Mesodermal cell (in vitro differentiated cells): ENCODE measurements around the gene SHTN1.

Source experiments
- H3K27ac ChIP-seq: 2 replicates; pipeline ENCODE4 v1.7.0; 2013; ENCODE audit warnings: mild to moderate bottlenecking, low read depth, low read length, moderate library complexity; ENCODE audit not compliant: severe bottlenecking
- H3K36me3 ChIP-seq: 2 replicates; pipeline ENCODE4 v1.7.1; 2013; ENCODE audit warnings: mild to moderate bottlenecking, low read length, moderate library complexity; ENCODE audit not compliant: control insufficient read depth, insufficient read depth
- H3K4me1 ChIP-seq: one replicate; pipeline ENCODE4 v1.7.1; 2013; ENCODE audit warnings: mild to moderate bottlenecking, low read length; ENCODE audit not compliant: insufficient read depth, control insufficient read depth, poor library complexity, severe bottlenecking
- H3K4me3 ChIP-seq: 2 replicates; pipeline ENCODE4 v1.7.0; 2013; ENCODE audit warnings: low read length, control low read depth, mild to moderate bottlenecking; ENCODE audit not compliant: insufficient read depth, poor library complexity, severe bottlenecking; ENCODE audit errors: extremely low read depth
- H3K9me3 ChIP-seq: 2 replicates; pipeline ENCODE4 v1.7.1; 2013; ENCODE audit warnings: mild to moderate bottlenecking, low read length, moderate library complexity; ENCODE audit not compliant: control insufficient read depth
- WGBS, 2 experiments: methylation state at CpG; one replicate each; pipeline ENCODE4 v1.1.5; 2013; ENCODE audit warnings: missing lambda C conversion rate in 2 of 2; ENCODE audit not compliant: insufficient coverage in 2 of 2; 5-methylcytosine and 5-hydroxymethylcytosine counted together

SHTN1 gene

DNA sequence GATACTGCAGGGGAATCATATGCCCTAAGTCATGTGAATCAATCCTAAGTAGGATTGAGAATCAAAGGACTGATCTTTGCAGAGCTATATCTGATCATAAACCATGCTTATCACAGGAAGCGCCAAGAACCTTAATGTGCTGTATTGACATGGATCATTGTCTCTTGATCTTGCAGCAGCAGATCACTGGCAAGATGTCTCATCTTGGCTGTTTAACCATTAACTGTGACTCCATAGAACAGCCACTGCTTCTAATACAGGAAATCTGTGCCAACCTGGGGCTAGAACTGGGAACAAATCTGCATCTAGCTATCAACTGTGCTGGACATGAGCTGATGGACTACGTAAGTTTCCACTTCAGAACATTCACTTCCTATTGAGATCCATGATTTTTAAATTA is 134.0 kb downstream of the SHTN1 start:
- WGBS, 2 experiments: 90% methylated on average over 2 of the region's 2 CpGs; no CpG with 5 or more reads in 1 of the 2 experiments
- Histone ChIP-seq H3K4me1 (no peaks in the 10 kb centered on the region), H3K4me3 (no peak overlapping the region), H3K9me3 (no peaks in the 10 kb centered on the region), H3K27ac (no peak overlapping the region), H3K36me3 (no peaks in the 10 kb centered on the region)

DNA sequence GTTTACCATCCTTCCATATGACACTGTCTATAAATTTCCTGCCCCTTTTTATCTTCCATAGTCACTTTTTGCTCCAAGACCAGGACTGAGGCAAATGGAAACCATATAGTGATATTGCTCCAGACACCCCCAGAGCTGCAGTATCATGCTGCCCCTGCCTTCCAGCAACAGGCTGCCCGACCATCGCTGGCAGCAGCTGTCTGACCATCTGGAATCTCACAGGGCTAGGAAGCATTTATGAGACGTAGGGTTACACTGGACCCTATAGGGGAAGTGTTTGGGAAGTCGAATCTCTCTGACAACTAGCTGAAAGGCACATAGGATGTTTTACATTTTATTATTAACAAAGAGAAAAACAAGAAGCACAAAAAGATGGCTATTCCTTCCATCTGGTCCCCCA is 136.3 kb downstream of the SHTN1 start:
- Histone ChIP-seq H3K4me1 (no peaks in the 10 kb centered on the region), H3K36me3 (no peaks in the 10 kb centered on the region), H3K4me3 (no peak overlapping the region), H3K27ac (no peak overlapping the region), H3K9me3 (no peaks in the 10 kb centered on the region)
- WGBS, 2 experiments: 60 to 82% methylated on average over 1 to 2 of the region's 4 CpGs

DNA sequence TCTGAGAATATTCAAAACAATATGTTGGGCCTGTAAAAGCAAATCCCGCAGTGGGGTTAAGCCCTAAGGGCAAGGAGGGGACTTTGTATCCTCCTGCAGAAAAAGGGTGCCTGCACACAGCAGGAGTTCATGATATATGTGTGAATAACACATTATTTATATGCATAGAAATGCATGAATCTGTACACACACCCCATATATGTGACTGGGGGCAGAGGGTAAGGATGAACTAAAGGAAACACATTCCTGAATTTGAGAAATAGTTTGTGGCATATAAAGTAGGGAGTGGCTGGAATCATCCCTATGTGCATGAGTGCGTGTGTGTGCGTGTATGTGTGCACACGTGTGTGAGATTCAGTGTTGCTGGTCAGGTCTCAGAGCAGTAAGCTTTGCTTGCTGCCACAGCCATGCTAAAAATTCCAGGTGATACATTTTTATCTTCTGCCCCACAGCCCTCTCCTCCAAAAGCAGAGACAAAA is 136.8 kb downstream of the SHTN1 start:
- no peak overlapping the region for H3K27ac ChIP-seq
- no peaks in the 10 kb centered on the region for H3K36me3 ChIP-seq
- H3K9me3 ChIP-seq: no peaks in the 10 kb centered on the region
- 83 to 100% methylated on average over 1 to 2 of the region's 4 CpGs for WGBS, 2 experiments
- no peak overlapping the region for H3K4me3 ChIP-seq
- H3K4me1 ChIP-seq: no peaks in the 10 kb centered on the region

DNA sequence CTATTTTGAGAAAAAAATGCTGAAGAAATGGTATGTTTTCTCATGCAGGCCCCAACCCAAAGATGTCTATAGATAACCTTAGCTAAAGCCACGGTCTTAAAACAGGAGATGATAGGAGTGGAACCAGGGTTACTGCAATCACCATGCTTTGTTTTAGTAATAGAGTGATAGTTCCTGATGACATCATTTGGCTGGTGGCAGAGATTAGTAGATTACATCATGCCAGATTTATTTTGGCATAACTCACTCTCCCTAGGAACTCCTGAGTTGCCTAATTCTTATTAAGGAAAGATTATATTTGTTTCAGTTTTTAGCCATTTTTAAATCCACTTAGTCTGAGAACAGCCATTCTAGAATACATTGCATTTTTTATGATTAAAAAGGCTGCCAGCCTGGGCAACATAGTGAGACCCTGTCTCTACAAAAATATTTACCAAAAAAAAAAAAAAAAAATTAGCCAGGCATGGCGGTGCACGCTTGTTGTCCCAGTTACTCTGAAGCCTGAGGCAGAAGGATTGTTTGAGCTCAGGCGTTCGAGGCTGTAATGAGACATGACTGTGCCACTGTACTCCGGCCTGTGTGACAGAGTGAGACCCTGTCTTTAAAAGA is 137.9 kb downstream of the SHTN1 start:
- no peak overlapping the region for H3K4me3 ChIP-seq
- no peak overlapping the region for H3K27ac ChIP-seq
- no peaks in the 10 kb centered on the region for H3K9me3 ChIP-seq
- no peaks in the 10 kb centered on the region for H3K36me3 ChIP-seq
- 92 to 100% methylated on average over 2 to 6 of the region's 6 CpGs for WGBS, 2 experiments
- no peaks in the 10 kb centered on the region for H3K4me1 ChIP-seq

DNA sequence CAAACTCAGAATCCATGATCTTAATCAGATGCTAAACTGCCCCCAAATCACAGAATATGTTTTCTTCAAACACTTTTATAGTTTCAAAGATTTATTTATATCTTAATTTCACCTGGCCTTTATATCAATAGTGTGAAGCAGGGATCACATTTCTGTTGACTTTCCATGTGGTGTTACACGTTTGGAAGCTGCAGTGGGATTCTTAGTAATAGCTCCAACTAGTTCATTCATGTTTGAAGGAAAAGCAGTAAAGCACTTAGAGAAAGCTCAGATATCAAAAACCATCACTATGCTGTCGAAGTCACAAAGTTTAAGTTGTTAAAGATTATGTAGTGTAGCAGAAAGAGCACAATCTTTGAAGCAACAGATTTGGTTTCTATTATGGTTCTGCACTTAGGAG is 138.9 kb downstream of the SHTN1 start:
- H3K27ac ChIP-seq: no peak overlapping the region
- 86 to 90% methylated on average over 1 to 2 of the region's 2 CpGs for WGBS, 2 experiments

DNA sequence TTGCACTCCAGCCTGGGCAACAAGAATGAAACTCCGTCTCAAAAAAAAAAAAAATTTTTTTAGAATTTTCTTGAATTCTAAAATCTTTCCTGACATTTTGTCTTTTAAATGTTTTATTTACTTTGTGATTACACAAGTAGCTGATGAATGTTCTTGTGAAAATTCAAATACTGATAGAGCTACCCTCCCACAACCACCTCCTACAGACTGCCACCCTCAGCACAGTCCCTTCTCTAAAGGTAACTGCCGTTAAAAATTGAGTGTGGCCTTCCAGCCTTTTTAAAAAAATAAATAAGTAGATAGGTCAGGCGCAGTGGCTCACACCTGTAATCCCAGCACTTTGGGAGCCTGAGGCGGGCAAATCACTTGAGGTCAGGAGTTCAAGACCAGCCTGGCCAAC is 140.6 kb downstream of the SHTN1 start:
- H3K9me3 ChIP-seq: no peaks in the 10 kb centered on the region
- no peaks in the 10 kb centered on the region for H3K4me1 ChIP-seq
- H3K27ac ChIP-seq: no peak overlapping the region
- H3K36me3 ChIP-seq: no peaks in the 10 kb centered on the region
- H3K4me3 ChIP-seq: no peak overlapping the region
- 82 to 100% methylated on average over 2 of the region's 4 CpGs for WGBS, 2 experiments

More for the DNA sequence above, 138.9 kb downstream of the SHTN1 start:
- Histone ChIP-seq H3K4me1 (no peaks in the 10 kb centered on the region), H3K4me3 (no peak overlapping the region), H3K36me3 (no peaks in the 10 kb centered on the region), H3K9me3 (no peaks in the 10 kb centered on the region)

DNA sequence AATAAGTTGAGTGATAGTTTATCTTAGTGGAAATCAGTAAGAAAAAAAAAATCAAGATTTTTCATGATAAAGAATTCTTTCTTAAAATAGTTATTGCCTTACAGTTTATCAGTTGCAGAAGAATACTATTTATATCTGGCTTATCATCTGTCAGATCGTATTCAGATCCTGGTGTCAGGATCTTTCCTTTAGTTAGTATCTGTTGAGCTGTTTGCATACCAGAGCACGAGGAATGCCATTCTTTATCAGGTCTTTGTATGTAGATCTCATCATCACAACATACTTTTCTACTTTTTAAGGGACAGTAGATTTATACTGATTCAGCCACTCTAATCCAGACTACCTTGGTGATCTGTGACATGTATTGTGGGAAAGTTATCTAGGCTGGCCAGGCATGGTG is 143.2 kb downstream of the SHTN1 start:
- Histone ChIP-seq H3K27ac (no peak overlapping the region), H3K9me3 (no peaks in the 10 kb centered on the region), H3K4me1 (no peaks in the 10 kb centered on the region), H3K4me3 (no peak overlapping the region), H3K36me3 (no peaks in the 10 kb centered on the region)
- WGBS, 2 experiments: 90% methylated on average over 2 of the region's 2 CpGs; no CpG with 5 or more reads in 1 of the 2 experiments

DNA sequence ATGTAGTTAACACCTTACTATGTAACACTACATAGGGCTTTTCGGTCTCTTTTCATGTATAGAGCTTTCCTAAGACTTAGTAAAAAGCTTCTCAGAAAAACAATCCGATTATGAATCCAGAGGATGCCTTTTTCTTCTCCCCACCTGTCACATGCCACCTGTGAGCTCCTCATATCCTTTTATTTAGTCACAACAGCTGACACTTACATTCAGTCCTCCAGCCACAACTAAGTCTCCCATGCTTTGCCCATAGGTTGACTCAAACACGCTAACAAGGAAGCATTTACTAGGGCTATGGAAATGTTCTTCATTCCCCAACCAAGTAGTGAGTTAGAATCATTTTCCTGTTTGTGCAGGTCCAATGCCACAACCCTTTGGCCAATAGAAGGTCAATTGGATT is 147.8 kb downstream of the SHTN1 start:
- no peak overlapping the region for H3K27ac ChIP-seq
- H3K9me3 ChIP-seq: no peaks in the 10 kb centered on the region
- no peaks in the 10 kb centered on the region for H3K36me3 ChIP-seq
- WGBS, 2 experiments: 89 to 96% methylated on average over 2 to 3 of the region's 3 CpGs
- no peak overlapping the region for H3K4me3 ChIP-seq
- no peaks in the 10 kb centered on the region for H3K4me1 ChIP-seq

DNA sequence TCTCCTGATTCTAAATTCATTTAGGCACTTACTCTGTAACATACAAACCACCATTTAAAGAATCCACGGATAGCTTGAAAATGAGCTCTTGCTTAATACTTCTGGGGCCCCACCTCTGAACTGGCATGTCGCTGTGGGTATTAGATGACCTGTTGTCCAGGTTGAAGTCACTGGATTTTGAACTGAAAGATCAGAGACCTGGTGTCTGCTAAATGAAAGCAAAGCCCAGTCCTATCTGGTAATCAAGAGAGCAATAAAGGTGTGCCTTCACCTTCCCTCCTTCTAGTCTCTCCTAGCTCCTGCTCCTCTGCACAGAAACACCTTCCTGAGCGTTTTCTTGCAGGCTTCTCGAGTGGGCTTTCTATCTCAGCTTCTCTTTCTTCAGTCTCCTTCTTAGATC is 151.3 kb downstream of the SHTN1 start:
- Histone ChIP-seq H3K27ac (no peak overlapping the region), H3K4me1 (peaks cover 4% of the 10 kb centered on the region), H3K36me3 (no peaks in the 10 kb centered on the region), H3K4me3 (no peak overlapping the region), H3K9me3 (no peaks in the 10 kb centered on the region)
- WGBS, 2 experiments: 88 to 91% methylated on average over 2 to 4 of the region's 4 CpGs

DNA sequence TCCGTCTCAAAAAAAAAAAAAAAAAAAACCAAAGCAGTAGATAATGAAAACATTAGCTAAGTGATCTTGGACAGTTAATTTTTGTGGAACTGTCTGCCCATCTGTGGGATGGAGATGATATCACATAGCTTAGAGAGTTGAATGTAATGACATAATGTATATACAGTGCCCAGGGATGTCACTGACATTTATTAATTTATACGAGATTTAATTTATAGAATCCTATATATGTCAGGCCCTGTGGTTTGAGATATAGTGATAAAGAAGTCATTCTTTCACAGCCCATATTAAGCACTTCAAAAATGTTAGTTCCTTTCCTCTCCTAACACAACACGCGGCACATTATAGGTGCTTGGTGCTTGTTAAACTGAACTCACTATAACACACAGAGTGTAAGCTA is 151.7 kb downstream of the SHTN1 start:
- 83 to 100% methylated on average over 2 of the region's 4 CpGs for WGBS, 2 experiments
- Histone ChIP-seq H3K4me3 (no peak overlapping the region), H3K4me1 (peaks cover 4% of the 10 kb centered on the region), H3K36me3 (no peaks in the 10 kb centered on the region), H3K27ac (no peak overlapping the region), H3K9me3 (no peaks in the 10 kb centered on the region)

DNA sequence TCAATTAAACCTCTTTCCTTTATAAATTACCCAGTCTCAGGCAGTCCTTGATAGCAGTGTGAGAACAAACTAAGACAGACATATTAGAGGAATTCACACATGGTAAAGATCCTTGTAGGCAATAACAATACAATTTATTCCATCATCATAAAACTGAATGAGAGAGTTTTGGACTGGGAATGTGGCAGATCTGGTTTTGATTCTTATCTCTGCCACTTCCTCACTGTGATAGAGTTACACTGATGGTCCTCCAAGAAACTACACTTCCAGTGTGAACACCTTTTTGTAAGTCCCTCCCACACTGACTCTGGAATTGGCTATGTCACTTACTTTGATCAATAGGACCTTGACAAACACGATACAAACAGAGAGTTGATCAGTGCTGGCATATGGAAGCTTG is 152.7 kb downstream of the SHTN1 start:
- H3K36me3 ChIP-seq: no peaks in the 10 kb centered on the region
- 86 to 100% methylated on average over 1 of the region's 1 CpG for WGBS, 2 experiments
- no peak overlapping the region for H3K27ac ChIP-seq
- no peaks in the 10 kb centered on the region for H3K9me3 ChIP-seq
- H3K4me3 ChIP-seq: no peak overlapping the region
- peaks cover 4% of the 10 kb centered on the region for H3K4me1 ChIP-seq
